Stimulated activated CD4-positive, alpha-beta T cell treated with anti-CD3 and anti-CD28 coated beads, Interleukin-15, amount 100 ng/mL, for 48 hours (primary cell): ENCODE results near the gene PPP1CA.
"Not testable (repeated sequence)": the region's sequence is repeated elsewhere in the genome, so short reads cannot be mapped to it uniquely, and the experiment has no call there.

Experiments
- DNase-seq, 2 donors: peaks; one replicate each; pipeline ENCODE4 v3.0.0-alpha.2; 2020; ENCODE audit warnings: low read depth in 2 of 2

Gene PPP1CA

DNA sequence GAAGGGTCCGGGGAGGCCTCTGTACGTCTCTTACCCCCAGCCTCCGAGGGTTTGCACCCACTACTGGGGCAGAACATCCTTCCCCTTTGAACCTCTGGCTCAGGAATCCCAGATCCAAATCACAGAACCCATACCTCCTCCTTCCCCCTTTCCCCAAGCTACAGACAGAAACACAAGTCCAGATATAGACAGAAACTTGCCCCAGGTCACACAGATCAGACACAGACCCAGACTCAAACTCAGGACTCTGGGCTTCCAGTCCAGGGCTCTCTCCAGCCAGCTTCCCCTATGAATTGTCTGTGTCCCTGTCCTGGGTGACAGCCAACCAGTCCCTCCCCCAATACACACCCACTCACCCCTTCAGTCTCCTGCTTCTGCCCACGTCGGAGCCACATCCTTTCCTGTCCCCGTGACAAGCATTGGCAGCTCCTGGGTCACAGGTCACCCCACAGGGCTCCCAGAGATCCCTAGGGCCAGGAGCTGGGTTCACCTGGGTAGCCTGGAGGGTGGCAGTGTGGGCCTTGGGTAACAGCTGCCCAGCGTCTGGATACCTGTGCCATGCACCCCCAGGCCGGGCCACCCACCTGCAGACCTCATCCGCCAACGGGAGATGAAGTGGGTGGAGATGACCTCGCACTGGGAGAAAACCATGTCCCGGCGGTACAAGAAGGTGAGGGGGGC lies 3.0 kb upstream of the PPP1CA start:
- DNase-seq: no peak

DNA sequence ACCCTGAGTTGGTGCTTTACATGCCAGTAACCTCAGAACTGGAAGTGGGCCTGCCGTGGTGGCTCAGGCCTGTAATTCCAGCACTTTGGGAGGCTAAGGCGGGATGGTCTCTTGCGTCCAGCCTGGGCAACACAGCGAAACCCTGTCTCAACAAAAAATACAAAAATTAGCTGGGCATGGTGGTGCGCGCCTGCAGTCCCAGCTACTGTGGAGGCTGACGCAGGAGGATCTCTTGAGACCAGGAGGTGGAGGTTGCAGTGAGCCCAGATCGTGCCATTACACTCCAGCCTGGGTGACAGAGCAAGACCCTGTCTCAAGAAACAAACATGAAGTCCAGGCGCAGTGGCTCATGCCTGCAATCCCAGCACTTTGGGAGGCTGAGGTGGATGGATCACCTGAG lies 1.4 kb upstream of the PPP1CA start:
- DNase-seq: not testable (repeated sequence)

DNA sequence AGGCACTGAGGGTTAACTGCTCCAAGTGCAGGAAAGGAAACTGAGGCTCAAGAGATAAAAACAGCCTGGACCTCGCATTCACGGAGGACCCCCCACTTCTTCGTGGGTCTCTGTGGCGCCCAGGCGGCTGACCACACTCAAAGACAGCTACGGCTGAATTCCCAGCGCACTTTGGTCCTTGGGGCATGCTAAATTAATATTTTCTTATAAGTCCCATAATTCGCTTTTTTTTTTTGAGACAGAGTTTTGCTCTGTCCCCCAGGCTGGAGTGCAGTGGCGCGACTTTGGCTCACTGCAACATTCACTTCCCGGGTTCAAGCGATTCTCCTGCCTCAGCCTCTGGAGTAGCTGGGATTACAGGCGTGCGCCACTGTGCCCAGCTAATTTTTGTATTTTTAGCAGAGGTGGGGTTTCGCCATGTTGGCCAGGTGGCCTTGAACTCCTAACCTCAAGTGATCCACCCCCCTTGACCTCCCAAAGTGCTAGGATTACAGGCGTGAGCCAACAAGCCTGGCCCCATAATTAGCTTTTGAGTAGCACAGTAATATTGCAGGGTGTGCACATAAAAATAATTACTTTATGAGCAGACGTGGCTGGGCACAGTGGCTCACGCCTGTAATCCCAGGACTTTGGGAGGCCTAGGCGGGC lies 658 bp upstream of the PPP1CA start:
- not testable (repeated sequence) for DNase-seq

DNA sequence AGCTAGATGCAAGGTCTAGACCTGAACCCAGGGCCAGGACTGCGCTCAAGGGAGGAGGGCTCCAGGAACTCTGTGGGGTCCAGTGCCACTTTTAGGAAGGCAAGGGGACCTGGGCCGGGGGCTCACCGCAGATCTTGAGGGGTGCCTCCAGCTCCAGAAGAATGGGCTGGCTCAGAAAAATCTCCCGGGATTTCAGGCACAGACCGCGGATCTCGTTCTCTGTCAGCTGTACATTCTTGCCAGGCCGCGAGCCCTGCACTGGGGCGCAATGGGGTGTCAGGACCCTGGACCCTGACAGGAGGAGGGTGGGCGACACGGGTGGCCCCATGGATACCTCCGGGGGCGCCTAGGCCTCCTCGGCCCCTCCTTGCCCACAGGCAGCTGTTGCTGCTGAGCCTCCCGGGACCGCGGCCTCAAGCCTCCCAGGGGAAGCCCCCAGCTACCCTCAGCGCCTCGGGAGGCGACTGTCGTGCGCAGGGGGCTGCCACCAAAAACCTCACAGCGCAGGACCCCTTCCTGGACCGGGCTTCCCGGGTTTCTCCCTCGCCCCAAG lies 640 bp downstream of the PPP1CA start:
- no peak for DNase-seq

DNA sequence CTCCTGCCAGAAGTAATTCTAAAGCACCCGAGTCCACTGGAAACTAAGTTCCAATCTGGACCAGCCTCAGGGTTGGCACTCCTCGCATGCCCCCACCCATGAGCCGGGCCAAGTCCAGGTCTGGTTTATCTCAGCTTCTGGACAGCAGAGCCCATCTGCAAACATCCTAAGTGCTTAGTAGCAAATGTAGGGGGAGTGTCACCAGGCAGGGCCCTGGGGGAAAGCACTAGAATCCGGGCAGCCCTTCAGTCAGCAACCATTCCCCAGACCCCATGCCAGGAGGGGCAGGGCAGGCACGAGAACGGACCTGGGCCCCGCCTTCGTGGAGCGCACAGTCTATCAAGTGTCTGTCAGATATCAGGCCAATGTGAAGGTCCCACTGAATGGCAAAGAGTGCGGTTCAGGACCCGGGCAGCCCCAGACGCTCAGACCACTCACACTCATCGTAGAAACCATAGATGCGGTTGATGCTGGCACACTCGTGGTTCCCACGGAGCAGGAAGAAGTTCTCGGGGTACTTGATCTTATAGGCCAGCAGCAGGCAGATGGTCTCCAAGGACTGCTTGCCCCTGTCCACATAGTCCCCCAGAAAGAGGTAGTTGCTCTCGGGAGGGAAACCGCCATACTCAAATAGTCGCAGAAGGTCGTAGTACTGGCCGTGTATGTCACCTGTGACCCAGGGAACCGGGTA lies 1.3 kb downstream of the PPP1CA start:
- DNase-seq: no peak

DNA sequence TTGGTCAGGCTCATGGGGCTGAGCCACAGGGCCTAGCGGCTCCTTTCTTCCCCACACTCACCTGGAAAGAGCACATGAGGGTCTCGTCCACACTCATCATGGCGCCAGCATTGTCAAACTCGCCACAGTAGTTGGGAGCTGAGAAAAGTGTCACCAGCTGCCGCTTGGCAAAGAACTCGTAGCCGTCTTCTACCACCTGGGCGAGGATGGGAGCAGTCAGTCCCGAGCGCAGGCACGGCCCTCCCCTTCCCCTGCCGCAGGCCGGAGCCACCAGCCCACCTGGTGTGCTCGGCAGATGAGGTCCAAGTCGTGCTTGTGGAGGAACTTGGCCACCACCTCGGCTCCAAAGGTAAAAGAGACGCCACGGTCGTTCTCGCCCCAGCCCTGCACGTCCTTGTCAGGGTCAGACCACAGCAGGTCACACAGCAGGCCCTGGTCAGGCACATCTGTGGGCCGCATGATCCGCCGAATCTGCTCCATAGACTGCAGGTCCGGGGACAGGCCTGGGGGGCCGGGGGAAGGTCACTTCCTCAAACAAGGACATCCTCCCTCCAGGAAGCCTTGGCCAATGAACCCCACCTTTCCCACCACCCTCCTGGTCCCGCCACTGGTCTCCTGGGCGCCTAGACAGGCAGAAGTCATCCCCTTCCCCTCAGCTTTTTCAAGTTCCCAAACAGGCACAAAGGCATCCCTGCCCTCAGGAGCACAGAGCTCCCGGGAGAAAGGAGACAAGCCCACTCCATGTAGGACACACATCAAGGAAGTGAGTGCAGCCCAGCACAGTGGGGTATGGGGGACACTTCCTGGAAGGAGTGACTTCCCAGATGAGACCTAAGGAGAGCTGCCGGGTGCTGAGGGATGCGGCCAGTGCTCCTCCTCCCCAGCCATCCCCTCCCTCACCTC lies 2.7 kb downstream of the PPP1CA start:
- DNase-seq: no peak

DNA sequence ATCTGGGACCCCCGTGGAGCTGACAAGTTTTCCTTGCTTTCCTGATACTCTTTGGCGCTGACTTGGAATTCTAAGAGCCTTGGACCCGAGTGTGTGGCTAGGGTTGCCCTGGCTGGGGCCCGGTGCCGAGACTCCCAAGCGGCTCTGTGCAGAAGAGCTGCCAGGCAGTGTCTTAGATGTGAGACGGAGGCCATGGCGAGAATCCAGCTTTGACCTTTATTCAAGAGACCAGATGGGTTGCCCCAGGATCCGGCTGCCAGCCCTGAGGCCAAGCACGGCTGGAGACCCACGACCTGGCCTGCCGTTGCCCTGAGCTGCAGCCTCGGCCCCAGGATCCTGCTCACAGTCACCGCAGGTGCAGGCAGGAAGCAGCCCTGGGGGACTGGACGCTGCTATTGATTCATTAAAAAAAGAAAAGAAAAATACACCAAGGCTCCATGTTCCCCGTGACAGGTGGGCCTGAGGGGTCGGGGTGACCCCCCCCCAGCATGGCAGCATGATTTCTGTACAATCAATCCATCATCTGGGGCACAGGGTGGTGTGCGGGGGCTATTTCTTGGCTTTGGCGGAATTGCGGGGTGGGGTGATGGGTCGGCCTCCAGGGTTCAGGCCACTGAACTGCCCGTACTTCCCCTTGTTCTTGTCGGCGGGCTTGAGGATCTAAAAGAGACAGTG lies 3.5 kb downstream of the PPP1CA start:
- no peak for DNase-seq

DNA sequence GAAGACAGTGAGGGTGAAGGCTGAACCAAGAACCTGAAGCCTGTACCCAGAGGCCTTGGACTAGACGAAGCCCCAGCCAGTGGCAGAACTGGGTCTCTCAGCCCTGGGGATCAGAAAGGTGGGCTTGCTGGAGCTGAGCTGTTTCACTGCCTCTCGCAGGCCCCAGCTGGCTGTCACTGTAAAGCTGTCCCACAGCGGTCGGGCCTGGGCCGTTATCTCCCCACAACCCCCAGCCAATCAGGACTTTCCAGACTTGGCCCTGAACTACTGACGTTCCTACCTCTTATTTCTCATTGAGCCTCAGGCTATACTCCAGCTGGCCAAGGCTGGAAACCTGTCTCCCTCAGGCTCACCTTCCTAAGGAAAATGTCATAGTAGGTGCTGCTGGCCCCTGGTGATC lies 4.1 kb downstream of the PPP1CA start:
- DNase-seq: no peak

DNA sequence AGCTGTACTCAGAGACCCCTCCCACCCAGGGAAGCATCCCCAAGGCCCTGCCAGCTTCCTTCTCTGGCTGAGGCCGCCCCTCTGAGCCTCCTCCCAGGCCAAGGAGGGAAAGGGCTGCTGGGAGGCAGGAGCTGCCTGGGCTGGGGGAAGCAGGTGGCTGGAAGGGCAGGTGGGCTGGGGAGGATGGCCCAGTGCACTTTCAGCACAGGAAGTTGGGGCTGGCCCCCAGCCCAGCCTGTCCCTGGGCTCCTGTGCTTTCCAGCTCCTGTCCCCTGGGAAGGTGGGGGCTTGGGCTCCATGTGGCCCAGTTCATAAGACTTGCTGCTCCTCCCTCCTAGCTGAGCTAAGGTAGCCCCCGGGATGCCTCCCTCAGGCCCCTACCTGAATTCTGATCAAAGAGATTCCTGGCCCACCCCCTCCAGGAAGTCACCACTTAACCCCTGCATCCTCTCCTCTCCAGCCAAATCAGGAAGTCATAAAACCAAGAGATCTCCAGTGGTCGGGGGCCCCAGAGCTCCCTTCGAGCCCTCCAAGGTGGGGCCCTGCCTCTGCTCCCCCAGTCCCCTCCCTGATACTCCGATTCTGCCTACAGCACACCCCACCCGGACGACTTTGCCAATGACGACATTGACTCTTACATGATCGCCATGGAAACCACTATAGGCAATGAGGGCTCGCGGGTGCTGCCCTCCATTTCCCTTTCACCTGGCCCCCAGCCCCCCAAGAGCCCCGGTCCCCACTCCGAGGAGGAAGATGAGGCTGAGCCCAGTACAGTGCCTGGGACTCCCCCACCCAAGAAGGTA lies 4.9 kb downstream of the PPP1CA start:
- DNase-seq: no peak

DNA sequence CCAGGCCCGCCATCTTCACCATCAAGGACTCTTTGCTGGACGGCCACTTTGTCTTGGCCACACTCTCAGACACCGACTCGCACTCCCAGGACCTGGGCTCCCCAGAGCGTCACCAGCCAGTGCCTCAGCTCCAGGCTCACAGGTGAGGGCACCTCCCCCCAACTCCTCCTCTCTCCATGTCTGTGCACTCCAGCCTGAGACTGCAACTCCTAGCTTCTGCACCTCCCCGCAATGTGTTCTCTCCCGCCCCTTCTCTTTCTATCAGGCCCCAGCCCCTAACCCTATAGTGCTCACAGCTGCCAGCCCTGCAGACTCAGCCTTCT lies 5.4 kb downstream of the PPP1CA start:
- no peak for DNase-seq

DNA sequence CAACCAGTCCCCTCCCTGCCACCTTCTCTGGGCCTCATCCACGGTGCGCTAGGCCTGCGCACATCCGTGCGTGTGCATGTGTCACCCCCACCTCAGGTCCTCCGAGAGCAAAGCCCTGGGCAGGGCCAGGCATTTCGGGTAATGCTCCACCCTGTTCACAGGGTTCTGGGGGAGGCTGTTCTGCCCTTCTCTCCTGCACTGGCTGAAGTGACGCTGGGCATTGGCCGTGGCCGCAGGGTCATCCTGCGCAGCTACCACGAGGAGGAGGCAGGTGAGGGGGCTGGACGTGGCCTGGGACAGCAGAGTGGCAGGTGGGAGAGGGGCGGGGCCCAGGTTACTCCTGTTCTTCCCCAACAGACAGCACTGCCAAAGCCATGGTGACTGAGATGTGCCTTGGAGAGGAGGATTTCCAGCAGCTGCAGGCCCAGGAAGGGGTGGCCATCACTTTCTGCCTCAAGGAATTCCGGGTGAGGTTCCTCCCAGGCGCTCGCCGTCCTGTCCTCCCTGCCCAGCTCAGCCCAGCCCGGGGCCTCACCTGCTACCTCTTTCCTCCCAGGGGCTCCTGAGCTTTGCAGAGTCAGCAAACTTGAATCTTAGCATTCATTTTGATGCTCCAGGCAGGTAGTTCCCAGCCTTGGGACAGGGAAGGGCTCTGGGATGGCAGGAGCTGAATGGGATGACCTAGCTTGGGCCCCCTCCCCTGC lies 6.0 kb downstream of the PPP1CA start:
- DNase-seq: no peak

DNA sequence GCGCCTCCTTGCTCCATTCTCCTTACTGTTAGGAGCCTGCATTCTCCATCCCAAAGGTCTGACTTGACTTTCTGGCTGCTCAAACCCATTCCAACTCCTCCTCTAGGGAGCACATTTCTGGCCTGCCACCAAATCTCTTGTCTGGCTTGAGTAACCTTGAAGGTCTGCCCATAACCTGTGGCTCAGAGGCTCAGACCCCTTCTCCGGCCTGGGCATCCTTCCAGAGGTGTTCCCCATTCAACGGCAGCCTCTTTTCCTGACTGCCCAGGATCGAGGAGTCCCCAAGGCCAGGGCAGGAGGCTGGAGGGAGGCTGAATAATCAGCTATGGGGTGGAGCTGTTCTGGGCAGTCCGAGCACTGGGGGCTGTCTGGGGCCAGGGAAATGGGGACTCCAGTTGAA lies 7.7 kb downstream of the PPP1CA start:
- DNase-seq: no peak

DNA sequence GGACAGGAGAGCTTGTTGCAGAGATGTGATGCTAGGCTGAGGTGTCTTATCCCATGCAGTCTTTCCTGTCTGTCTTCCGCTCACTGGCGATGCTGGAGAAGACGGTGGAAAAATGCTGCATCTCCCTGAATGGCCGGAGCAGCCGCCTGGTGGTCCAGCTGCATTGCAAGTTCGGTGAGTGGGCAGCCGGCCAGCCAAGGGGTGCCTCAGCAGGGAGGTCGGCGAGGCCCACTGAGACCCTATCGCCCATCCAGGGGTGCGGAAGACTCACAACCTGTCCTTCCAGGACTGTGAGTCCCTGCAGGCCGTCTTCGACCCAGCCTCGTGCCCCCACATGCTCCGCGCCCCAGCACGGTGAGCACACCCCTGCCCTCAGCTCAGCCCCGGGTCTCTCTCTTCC lies 8.2 kb downstream of the PPP1CA start:
- no peak for DNase-seq

DNA sequence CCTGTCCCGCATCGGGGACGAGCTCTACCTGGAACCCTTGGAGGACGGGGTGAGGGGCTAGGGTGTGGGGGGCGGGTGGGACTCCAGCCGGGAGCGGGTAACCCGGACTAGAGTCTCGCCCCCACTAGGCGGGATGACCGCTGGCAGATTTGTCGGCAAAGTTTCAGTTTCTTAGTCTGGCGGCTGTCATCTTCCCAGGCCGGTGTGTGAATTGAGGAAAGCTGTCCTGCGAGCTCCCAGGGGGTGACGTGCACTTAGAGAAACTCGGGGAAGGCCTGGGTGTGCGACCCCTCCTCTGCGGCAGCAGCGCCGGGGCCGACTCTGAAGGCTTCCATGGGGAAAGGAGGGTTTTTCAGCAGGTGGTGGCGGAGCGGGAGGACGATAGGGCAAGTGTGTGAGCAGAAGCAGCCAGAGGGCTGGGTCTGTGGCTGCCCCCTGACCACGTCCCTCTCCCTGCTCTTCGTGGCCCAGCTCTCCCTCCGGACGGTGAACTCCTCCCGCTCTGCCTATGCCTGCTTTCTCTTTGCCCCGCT lies 9.4 kb downstream of the PPP1CA start:
- DNase-seq: no peak

DNA sequence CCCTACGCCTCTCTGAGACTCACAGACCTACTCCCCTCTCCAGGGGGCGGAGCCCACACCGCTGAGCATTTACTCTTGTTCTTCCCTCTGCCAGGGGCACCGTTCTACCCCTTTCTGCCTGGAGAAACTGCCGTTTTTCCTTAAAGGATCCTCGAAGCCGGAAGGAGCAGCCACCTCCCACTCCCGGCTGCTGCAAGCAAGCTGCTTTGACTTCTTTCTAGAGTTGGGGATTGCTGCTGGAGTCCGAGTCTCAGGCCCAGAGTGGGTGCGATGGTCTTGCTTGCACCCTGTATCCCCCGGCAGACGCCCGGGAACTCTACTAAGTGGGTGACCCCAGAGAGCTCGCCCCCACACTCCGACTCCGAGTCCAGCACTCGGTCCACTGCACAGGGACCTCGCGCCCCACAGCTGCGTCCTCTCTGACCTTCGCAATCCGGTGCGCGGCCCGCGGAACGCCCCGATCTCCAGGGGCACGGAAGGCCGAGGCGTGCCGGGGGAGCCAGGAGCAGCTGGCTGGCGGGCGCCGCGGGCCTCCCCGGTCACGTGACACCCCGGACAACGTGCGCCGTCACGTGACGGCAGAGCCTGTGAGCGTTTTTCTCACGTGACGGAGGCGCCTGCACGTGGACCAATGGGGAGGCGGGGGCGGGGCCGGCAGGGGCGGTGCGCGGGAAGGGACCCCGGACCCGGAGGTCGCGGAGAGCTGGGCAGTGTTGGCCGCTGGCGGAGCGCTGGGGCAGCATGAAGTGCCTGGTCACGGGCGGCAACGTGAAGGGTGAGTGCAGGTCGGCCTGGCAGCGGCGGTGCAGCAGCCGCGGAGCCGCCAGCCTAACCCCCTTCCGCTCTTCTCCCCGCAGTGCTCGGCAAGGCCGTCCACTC lies 10.1 kb downstream of the PPP1CA start, which contains the start of gene RAD9A:
RAD9A (plus strand) TSS at position 683 of the 879 bp plus-strand sequence; CDS start at position 742, 59 bp downstream.
- peak; percentile 85 to 90 for DNase-seq

DNA sequence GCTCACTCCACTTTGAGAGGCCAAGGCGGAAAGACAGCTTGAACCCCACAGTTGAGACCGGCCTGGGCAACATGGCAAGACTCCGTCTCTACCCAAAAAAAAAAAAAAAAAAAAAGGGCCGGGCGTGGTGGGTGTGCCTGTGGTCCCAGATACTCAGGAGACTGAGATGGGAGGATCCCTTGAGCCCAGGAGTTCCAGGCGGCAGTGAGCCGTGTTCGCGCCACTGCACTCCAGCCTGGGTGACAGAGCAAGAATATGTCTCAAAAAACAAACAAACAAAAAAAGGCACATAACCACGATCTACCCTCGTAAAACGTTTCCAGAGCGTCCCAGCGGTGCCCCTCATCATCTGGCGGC lies 10.7 kb downstream of the PPP1CA start:
- no peak for DNase-seq

DNA sequence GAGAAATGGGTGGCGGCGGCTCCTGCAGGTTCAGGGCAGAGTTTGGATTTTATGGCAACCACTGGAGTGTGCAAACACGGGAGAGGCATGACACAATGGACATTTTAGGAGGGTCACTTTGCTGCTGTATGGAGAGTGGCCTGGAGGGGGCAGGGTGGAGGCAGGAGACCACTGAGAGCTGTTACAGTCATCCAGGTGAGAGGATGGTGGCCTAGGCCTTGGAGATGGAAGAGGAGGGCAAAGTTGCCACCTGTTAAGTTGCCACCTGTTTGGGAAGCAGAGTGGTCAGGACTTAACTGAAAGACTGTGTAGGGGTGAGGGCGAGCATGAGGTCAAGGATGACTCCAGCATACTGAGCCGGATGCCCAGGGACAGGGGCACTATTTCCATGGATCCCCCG lies 12.2 kb downstream of the PPP1CA start:
- DNase-seq: no peak

DNA sequence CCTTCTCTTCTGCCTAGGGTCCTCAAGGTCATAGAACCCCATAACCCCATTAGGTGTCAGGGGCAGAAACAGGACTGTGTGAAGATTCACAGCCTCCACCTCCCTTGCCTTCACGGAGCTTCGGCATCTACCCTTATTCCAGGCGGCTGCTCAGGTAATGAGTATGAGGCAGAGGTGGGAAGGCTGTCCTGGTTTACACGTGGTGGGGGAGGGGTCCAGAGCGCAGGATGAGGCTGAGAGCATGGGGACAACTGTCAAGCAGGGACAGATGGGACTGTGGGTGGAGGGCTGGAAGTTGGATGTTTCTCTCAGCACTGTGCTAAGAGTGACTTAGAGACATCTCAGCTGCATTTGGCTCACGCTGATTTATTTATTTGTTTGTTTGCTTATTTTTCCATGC lies 14.1 kb downstream of the PPP1CA start:
- no peak for DNase-seq

DNA sequence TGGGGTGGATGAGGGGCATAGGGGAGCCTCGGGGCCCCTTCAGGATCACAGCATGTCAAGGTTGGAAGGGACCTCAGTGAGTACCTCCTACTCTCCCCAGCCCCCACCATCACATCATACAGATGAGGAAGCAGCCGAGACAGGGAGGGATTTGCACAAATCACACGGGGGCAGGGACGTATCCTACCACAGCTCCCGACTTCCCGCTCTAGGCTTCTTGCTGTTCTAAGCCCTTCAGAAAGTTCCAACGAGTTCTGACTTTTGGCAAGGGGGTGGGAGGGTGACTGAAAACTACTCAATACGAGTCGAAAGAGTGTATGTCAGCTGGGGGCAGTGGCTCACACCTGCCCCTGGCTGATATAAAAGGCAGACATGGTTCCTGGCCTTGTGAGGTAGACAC lies 14.6 kb downstream of the PPP1CA start:
- DNase-seq: no peak
